SK-N-SH (cell line): Measurements from ENCODE around the gene MYLK4. TPM values are rescaled to one million over a fixed set of nuclear protein-coding genes. Genes with fewer than 3 reads are reported as not detected.

Experiments used
- CTCF ChIA-PET: fragments of 300-600, 350-600 bp; formaldehyde crosslinking; extraction: SDS; loops from one replicate; lab custom pipeline; 2021; lab: Yijun Ruan, JAX
- POLR2A ChIA-PET: fragments of 350-600 bp; sonication (Branson Sonifier 250); formaldehyde crosslinking; extraction: SDS; loops from one replicate; lab custom pipeline; 2020; ENCODE audit warnings: antibody characterized with exemption, inconsistent platforms; lab: Yijun Ruan, JAX
- DNase-seq: peaks from one replicate; pipeline ENCODE4 v3.0.0; 2012
- H2AFZ ChIP-seq: fragments of 200-600 bp; sonication (generic); 2 replicates; pipeline ENCODE4 v1.8.1; 2016; ENCODE audit warnings: antibody characterized with exemption, mild to moderate bottlenecking, low read depth
- H3F3A ChIP-seq: fragments of 200-600 bp; sonication (generic); replicated peaks from 2 replicates; pipeline ENCODE3; 2016; ENCODE audit warnings: antibody characterized with exemption, mild to moderate bottlenecking; ENCODE audit not compliant: insufficient read depth
- H3K27ac ChIP-seq, 2 experiments: fragments of 200-500 bp in 1 of 2; fragments of 200-600 bp in 1 of 2; sonication (Bioruptor generic) in 1 of 2; sonication (generic), shearing (Covaris generic) in 1 of 2; 2 replicates each; pipeline versions ENCODE4 v1.5.1 to v1.6.1; 2014 to 2016; ENCODE audit warnings: low read depth in 2 of 2, inconsistent platforms in 1 of 2, low read length in 1 of 2, mild to moderate bottlenecking in 1 of 2, mixed read lengths in 1 of 2
- H3K27me3 ChIP-seq: fragments of 200-600 bp; sonication (generic), shearing (Covaris generic); 2 replicates; pipeline ENCODE4 v1.6.1; 2016; ENCODE audit warnings: mixed run types; ENCODE audit not compliant: insufficient read depth
- H3K36me3 ChIP-seq, 2 experiments: fragments of 200-500 bp in 1 of 2; fragments of 200-600 bp in 1 of 2; sonication (Bioruptor generic) in 1 of 2; sonication (generic) in 1 of 2; replicated peaks in 1 of 2; 2 replicates each; pipeline versions ENCODE3 to v1.5.1; 2014 to 2016; ENCODE audit warnings: low read length in 1 of 2, mild to moderate bottlenecking in 1 of 2; ENCODE audit not compliant: insufficient read depth in 2 of 2, control insufficient read depth in 1 of 2
- H3K4me1 ChIP-seq, 2 experiments: fragments of 200-500 bp in 1 of 2; fragments of 200-600 bp in 1 of 2; sonication (Bioruptor generic) in 1 of 2; sonication (generic), shearing (Covaris generic) in 1 of 2; 2 replicates each; pipeline versions ENCODE4 v1.5.1 to v1.6.1; 2014 to 2016; ENCODE audit warnings: low read depth in 1 of 2, low read length in 1 of 2, mixed run types in 1 of 2; ENCODE audit not compliant: insufficient read depth in 2 of 2, control insufficient read depth in 1 of 2
- H3K4me2 ChIP-seq: fragments of 200-600 bp; sonication (generic), shearing (Covaris generic); 2 replicates; pipeline ENCODE4 v1.6.1; 2017; ENCODE audit warnings: mixed run types
- H3K4me3 ChIP-seq, 2 experiments: fragments of 200-500 bp in 1 of 2; fragments of 200-600 bp in 1 of 2; sonication (Bioruptor generic) in 1 of 2; sonication (generic), shearing (Covaris generic) in 1 of 2; 2 replicates each; pipeline versions ENCODE4 v1.5.1 to v1.8.1; 2014 to 2016; ENCODE audit warnings: low read depth in 2 of 2, inconsistent platforms in 1 of 2, low read length in 1 of 2, mild to moderate bottlenecking in 1 of 2, mixed read lengths in 1 of 2, moderate library complexity in 1 of 2
- H3K79me2 ChIP-seq: fragments of 200-600 bp; sonication (generic); 2 replicates; pipeline ENCODE4 v1.8.1; 2017; ENCODE audit warnings: mild to moderate bottlenecking; ENCODE audit not compliant: insufficient read depth
- H3K9ac ChIP-seq: fragments of 200-600 bp; sonication (generic); 2 replicates; pipeline ENCODE4 v1.6.1; 2017; ENCODE audit warnings: mixed run types
- H3K9me2 ChIP-seq: fragments of 200-600 bp; sonication (generic); 2 replicates; pipeline ENCODE4 v1.6.1; 2017; ENCODE audit warnings: mixed run types
- H3K9me3 ChIP-seq: fragments of 200-600 bp; sonication (generic); 2 replicates; pipeline ENCODE4 v1.6.1; 2017; ENCODE audit warnings: mixed run types, mild to moderate bottlenecking, moderate library complexity
- H4K20me1 ChIP-seq: fragments of 200-600 bp; sonication (generic); 2 replicates; pipeline ENCODE4 v1.6.1; 2017; ENCODE audit warnings: mild to moderate bottlenecking, mixed run types; ENCODE audit not compliant: insufficient read depth
- CHD2 ChIP-seq: fragments of 150-350 bp; IDR thresholded peaks from 2 replicates; pipeline ENCODE4 v1.6.1; 2018; ENCODE audit warnings: low read length; ENCODE audit not compliant: partially characterized antibody
- EP300 ChIP-seq, 2 experiments: IDR thresholded peaks; 2 replicates each; pipeline versions ENCODE4 v1.4.0 to v1.6.1; 2012; ENCODE audit warnings: borderline replicate concordance in 1 of 2, low read depth in 1 of 2, low read length in 1 of 2
- EZH2phosphoT487 ChIP-seq: fragments of 200-600 bp; sonication (generic); IDR thresholded peaks from 2 replicates; pipeline ENCODE4 v1.6.1; 2017; ENCODE audit warnings: low read depth, mixed run types, mild to moderate bottlenecking, antibody characterized with exemption, moderate library complexity, borderline replicate concordance
- FOXJ3 ChIP-seq: sonication (generic); formaldehyde crosslinking; IDR thresholded peaks from 2 replicates; pipeline ENCODE4 v1.5.1; 2020; ENCODE audit warnings: mild to moderate bottlenecking, missing genetic modification reagents
- FOXM1 ChIP-seq: IDR thresholded peaks from 2 replicates; pipeline ENCODE4 v1.4.0; 2012; ENCODE audit warnings: low read depth, mild to moderate bottlenecking
- GATA2 ChIP-seq: sonication (generic); formaldehyde crosslinking; IDR thresholded peaks from 2 replicates; pipeline ENCODE4 v1.5.0; 2020; ENCODE audit warnings: mild to moderate bottlenecking, missing genetic modification reagents
- MAX ChIP-seq: IDR thresholded peaks from 2 replicates; pipeline ENCODE4 v1.4.0; 2012; ENCODE audit warnings: low read depth
- NFIC ChIP-seq: IDR thresholded peaks from 2 replicates; pipeline ENCODE4 v1.4.0; 2012; ENCODE audit warnings: borderline replicate concordance
- PBX3 ChIP-seq: IDR thresholded peaks from 2 replicates; pipeline ENCODE4; 2012
- RCOR1 ChIP-seq: fragments of 150-350 bp; IDR thresholded peaks from 2 replicates; pipeline ENCODE4 v1.6.1; 2017; ENCODE audit warnings: antibody characterized with exemption, low read length
- REST ChIP-seq: IDR thresholded peaks from 2 replicates; pipeline ENCODE4 v1.6.1; 2012; ENCODE audit warnings: mild to moderate bottlenecking, low read depth, low read length, moderate library complexity
- RFX5 ChIP-seq: IDR thresholded peaks from 2 replicates; pipeline ENCODE4 v1.6.1; 2012; ENCODE audit warnings: mild to moderate bottlenecking, improper control_type of control experiment, low read length
- SIN3A ChIP-seq: IDR thresholded peaks from 2 replicates; pipeline ENCODE4 v1.6.1; 2012; ENCODE audit warnings: low read depth, mild to moderate bottlenecking, low read length, moderate library complexity, borderline replicate concordance
- TEAD4 ChIP-seq: IDR thresholded peaks from 2 replicates; pipeline ENCODE4 v1.4.0; 2012; ENCODE audit warnings: mild to moderate bottlenecking, borderline replicate concordance; ENCODE audit not compliant: insufficient read depth
- USF1 ChIP-seq: IDR thresholded peaks from 2 replicates; pipeline ENCODE4 v1.4.0; 2012; ENCODE audit warnings: low read depth, borderline replicate concordance
- USF2 ChIP-seq: fragments of 150-350 bp; IDR thresholded peaks from 2 replicates; pipeline ENCODE4 v1.6.1; 2017; ENCODE audit warnings: antibody characterized with exemption, low read length, low read depth, borderline replicate concordance
- ZBTB33 ChIP-seq: IDR thresholded peaks from 2 replicates; pipeline ENCODE4 v1.4.0; 2012; ENCODE audit warnings: low read depth, borderline replicate concordance
- WGBS: methylation state at CpG from one replicate; pipeline ENCODE4 v1.1.6; 2017; ENCODE audit warnings: low lambda C conversion rate; 5-methylcytosine and 5-hydroxymethylcytosine counted together
- polyA plus RNA-seq, 3 experiments: library from polyadenylated mRNA; depleted of rRNA; stranded (reverse); fragments of >200 nt; gene quantifications; 2 replicates each; pipeline ENCODE4 v1.2.3, GENCODE V29; 2012

The MYLK4 gene
- polyA plus RNA-seq, 1 of the 3 experiments (the other 2 are of a cell fraction): 0.16 TPM

GRCh38 chr6:2680264-2680922, 70.3 kb downstream of the MYLK4 start (continued):
- no peak for TF ChIP-seq USF2
- no peak for TF ChIP-seq FOXM1

GRCh38 chr6:2677080-2677593, 73.6 kb downstream of the MYLK4 start:
- Histone ChIP-seq H3K27me3 (no peaks in the 10 kb centered on the region), H3K9me3 (no peaks in the 10 kb centered on the region), H3K4me2 (no peak overlapping the region), H3K4me3 (no peak overlapping the region), H3K27ac (no peak overlapping the region), H3K4me1 (no peaks in the 10 kb centered on the region), H4K20me1 (no peaks in the 10 kb centered on the region), H3K36me3 (no peaks in the 10 kb centered on the region), H3F3A (no peaks in the 10 kb centered on the region), H2AFZ (no peak overlapping the region), H3K9me2 (no peaks in the 10 kb centered on the region), H3K79me2 (no peaks in the 10 kb centered on the region), H3K9ac (no peak overlapping the region)
- ChIA-PET CTCF (no interaction called here), POLR2A (no interaction called here)
- DNase-seq: no peak
- WGBS: 64% methylated on average over 4 of the region's 4 CpGs
- TF ChIP-seq RFX5 (no peak), PBX3 (no peak), CHD2 (no peak), SIN3A (no peak), MAX (no peak), REST (no peak), RCOR1 (no peak), TEAD4 (no peak), ZBTB33 (no peak), GATA2 (no peak), EZH2phosphoT487 (no peak), FOXJ3 (CRISPR knock-in tag) (no peak), USF1 (no peak), NFIC (no peak), EP300 (IDR thresholded peaks at IDR 0.05; ENCODE audit: borderline replicate concordance in 1 of 2, low read depth in 1 of 2, low read length in 1 of 2) (no peak)
